H1 (cell line): ENCODE measurements around the gene UBE4B. TPM values are rescaled to one million over a fixed set of nuclear protein-coding genes. Genes with fewer than 3 reads are reported as not detected.

Source experiments
- ASH2L ChIP-seq: fragments of 200-600, 300-600 bp; sonication (generic); IDR thresholded peaks from one replicate; pipeline ENCODE4 v1.7.1; 2017; ENCODE audit warnings: low read length
- CTBP2 ChIP-seq: IDR thresholded peaks from 2 replicates; pipeline ENCODE4 v1.7.0; 2011; ENCODE audit warnings: borderline replicate concordance, mild to moderate bottlenecking, moderate library complexity, mixed read lengths, low read length; ENCODE audit not compliant: insufficient read depth, insufficient read length
- KDM5A ChIP-seq: fragments of 200-600 bp; IDR thresholded peaks from 2 replicates; pipeline ENCODE4 v1.7.1; 2012; ENCODE audit warnings: mild to moderate bottlenecking, low read length, inconsistent platforms, mixed read lengths
- RNF2 ChIP-seq: fragments of 200-900, 300-1000 bp; sonication (generic); IDR thresholded peaks from 2 replicates; pipeline ENCODE4 v1.7.1; 2016; ENCODE audit warnings: borderline replicate concordance, low read depth, mild to moderate bottlenecking, antibody characterized with exemption, low read length; ENCODE audit not compliant: poor library complexity, severe bottlenecking; ENCODE audit errors: missing control alignments
- SP2 ChIP-seq: IDR thresholded peaks from 2 replicates; pipeline ENCODE4 v1.6.1; 2012; ENCODE audit warnings: mild to moderate bottlenecking, low read length, inconsistent platforms
- TAF1 ChIP-seq: IDR thresholded peaks from 2 replicates; pipeline ENCODE4 v1.6.1; 2011; ENCODE audit warnings: mild to moderate bottlenecking, low read depth, low read length
- TAF7 ChIP-seq: optimal IDR thresholded peaks from 2 replicates; pipeline ENCODE3; 2011; ENCODE audit warnings: low read depth, mild to moderate bottlenecking, inconsistent platforms, low read length, moderate library complexity, borderline replicate concordance
- polyA plus RNA-seq, 7 experiments: library from polyadenylated mRNA; depleted of rRNA in 3 of 7; stranded (reverse) in 5 of 7; unstranded in 2 of 7; fragments of >200 nt in 5 of 7; fragments of 200-250 nt in 2 of 7; gene quantifications; 1 replicate in 5 of 7; 2 replicates in 1 of 7; 4 replicates in 1 of 7; pipeline versions ENCODE4 v1.2.1 to v1.2.3, GENCODE V29; 2011 to 2013; ENCODE audit warnings: missing spikeins in 2 of 7, mixed read lengths in 2 of 7
- total RNA-seq: library from RNA; stranded (reverse); fragmentation: NEBNext Ultra II Directional; extraction: Animal tissue kit (Norgen Biotek cat#: 25700); gene quantifications from 2 replicates; pipeline ENCODE4 v1.2.1, GENCODE V29; 2021
- TF ChIP-seq, protein P1 (sequence below): fragments of 300-600 bp; sonication (generic); IDR thresholded peaks from 2 replicates; pipeline ENCODE4 v1.7.1; 2012; ENCODE audit warnings: low read length, moderate library complexity, mild to moderate bottlenecking, inconsistent platforms; ENCODE audit not compliant: insufficient replicate concordance

UBE4B gene
- total and polyA plus RNA-seq, 2 of the 8 experiments (the other 6 are each of a cell fraction or from before 2014, with no cell fraction given): 24.5 to 90.1 TPM

DNA sequence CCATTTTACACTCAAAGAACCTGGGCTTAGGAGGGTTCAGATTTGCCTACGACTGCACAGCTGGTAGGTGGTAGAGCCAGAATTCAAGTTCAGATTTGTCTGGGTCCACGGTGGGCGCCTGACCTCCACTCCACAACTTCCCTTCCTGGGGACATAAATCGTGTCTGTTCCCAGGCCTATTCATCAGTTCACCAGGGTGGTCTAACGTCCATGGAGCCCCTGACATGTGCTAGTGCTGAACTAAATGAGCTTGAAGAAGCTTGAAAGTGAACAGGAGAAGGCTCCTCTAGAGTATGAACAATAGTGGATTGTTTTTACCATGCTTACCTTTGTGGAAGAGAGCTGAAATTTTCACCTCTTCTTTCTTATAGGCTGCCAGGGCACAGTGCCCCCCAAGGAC, 145.1 kb downstream of the UBE4B start (continued):
- TF ChIP-seq, protein P1, sequence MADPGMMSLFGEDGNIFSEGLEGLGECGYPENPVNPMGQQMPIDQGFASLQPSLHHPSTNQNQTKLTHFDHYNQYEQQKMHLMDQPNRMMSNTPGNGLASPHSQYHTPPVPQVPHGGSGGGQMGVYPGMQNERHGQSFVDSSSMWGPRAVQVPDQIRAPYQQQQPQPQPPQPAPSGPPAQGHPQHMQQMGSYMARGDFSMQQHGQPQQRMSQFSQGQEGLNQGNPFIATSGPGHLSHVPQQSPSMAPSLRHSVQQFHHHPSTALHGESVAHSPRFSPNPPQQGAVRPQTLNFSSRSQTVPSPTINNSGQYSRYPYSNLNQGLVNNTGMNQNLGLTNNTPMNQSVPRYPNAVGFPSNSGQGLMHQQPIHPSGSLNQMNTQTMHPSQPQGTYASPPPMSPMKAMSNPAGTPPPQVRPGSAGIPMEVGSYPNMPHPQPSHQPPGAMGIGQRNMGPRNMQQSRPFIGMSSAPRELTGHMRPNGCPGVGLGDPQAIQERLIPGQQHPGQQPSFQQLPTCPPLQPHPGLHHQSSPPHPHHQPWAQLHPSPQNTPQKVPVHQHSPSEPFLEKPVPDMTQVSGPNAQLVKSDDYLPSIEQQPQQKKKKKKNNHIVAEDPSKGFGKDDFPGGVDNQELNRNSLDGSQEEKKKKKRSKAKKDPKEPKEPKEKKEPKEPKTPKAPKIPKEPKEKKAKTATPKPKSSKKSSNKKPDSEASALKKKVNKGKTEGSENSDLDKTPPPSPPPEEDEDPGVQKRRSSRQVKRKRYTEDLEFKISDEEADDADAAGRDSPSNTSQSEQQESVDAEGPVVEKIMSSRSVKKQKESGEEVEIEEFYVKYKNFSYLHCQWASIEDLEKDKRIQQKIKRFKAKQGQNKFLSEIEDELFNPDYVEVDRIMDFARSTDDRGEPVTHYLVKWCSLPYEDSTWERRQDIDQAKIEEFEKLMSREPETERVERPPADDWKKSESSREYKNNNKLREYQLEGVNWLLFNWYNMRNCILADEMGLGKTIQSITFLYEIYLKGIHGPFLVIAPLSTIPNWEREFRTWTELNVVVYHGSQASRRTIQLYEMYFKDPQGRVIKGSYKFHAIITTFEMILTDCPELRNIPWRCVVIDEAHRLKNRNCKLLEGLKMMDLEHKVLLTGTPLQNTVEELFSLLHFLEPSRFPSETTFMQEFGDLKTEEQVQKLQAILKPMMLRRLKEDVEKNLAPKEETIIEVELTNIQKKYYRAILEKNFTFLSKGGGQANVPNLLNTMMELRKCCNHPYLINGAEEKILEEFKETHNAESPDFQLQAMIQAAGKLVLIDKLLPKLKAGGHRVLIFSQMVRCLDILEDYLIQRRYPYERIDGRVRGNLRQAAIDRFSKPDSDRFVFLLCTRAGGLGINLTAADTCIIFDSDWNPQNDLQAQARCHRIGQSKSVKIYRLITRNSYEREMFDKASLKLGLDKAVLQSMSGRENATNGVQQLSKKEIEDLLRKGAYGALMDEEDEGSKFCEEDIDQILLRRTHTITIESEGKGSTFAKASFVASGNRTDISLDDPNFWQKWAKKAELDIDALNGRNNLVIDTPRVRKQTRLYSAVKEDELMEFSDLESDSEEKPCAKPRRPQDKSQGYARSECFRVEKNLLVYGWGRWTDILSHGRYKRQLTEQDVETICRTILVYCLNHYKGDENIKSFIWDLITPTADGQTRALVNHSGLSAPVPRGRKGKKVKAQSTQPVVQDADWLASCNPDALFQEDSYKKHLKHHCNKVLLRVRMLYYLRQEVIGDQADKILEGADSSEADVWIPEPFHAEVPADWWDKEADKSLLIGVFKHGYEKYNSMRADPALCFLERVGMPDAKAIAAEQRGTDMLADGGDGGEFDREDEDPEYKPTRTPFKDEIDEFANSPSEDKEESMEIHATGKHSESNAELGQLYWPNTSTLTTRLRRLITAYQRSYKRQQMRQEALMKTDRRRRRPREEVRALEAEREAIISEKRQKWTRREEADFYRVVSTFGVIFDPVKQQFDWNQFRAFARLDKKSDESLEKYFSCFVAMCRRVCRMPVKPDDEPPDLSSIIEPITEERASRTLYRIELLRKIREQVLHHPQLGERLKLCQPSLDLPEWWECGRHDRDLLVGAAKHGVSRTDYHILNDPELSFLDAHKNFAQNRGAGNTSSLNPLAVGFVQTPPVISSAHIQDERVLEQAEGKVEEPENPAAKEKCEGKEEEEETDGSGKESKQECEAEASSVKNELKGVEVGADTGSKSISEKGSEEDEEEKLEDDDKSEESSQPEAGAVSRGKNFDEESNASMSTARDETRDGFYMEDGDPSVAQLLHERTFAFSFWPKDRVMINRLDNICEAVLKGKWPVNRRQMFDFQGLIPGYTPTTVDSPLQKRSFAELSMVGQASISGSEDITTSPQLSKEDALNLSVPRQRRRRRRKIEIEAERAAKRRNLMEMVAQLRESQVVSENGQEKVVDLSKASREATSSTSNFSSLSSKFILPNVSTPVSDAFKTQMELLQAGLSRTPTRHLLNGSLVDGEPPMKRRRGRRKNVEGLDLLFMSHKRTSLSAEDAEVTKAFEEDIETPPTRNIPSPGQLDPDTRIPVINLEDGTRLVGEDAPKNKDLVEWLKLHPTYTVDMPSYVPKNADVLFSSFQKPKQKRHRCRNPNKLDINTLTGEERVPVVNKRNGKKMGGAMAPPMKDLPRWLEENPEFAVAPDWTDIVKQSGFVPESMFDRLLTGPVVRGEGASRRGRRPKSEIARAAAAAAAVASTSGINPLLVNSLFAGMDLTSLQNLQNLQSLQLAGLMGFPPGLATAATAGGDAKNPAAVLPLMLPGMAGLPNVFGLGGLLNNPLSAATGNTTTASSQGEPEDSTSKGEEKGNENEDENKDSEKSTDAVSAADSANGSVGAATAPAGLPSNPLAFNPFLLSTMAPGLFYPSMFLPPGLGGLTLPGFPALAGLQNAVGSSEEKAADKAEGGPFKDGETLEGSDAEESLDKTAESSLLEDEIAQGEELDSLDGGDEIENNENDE: no peak
- TF ChIP-seq SP2 (no peak), CTBP2 (no peak), ASH2L (no peak), RNF2 (no peak), TAF1 (no peak), KDM5A (no peak), TAF7 (no peak)
